Neural cell (in vitro differentiated cells): ENCODE results near the gene SH3GL2. TPM values are rescaled to one million over a fixed set of nuclear protein-coding genes. Genes with fewer than 3 reads are reported as not detected.

Source experiments
- H2AFZ ChIP-seq: fragments of 200-600, 300-800 bp; sonication (generic), shearing (Covaris generic); 2 replicates; pipeline ENCODE4 v1.6.0; 2014; ENCODE audit warnings: low read depth, mild to moderate bottlenecking, antibody characterized with exemption, low read length, moderate library complexity
- H3F3A ChIP-seq: fragments of 200-600 bp; shearing (Covaris generic); 2 replicates; pipeline ENCODE4 v1.6.1; 2016; ENCODE audit warnings: mild to moderate bottlenecking, moderate library complexity, mixed read lengths, antibody characterized with exemption, low read length; ENCODE audit not compliant: insufficient read depth, poor library complexity, severe bottlenecking
- H3K27ac ChIP-seq: fragments of 200-600, 300-800 bp; sonication (generic), shearing (Covaris generic); 2 replicates; pipeline ENCODE4 v1.5.1; 2014; ENCODE audit warnings: mild to moderate bottlenecking, low read length, moderate library complexity
- H3K27me3 ChIP-seq: fragments of 300-800, 200-600 bp; sonication (generic), shearing (Covaris generic); 2 replicates; pipeline ENCODE4 v1.6.0; 2014; ENCODE audit warnings: mild to moderate bottlenecking, low read depth, low read length, moderate library complexity; ENCODE audit not compliant: insufficient read depth
- H3K36me3 ChIP-seq: fragments of 300-800, 200-600 bp; sonication (generic), shearing (Covaris generic); 2 replicates; pipeline ENCODE4 v1.5.1; 2014; ENCODE audit warnings: mild to moderate bottlenecking, antibody characterized with exemption, low read length, moderate library complexity; ENCODE audit not compliant: insufficient read depth
- H3K4me2 ChIP-seq: fragments of 300-800, 200-600 bp; sonication (generic), shearing (Covaris generic); 2 replicates; pipeline ENCODE4 v1.6.0; 2014; ENCODE audit warnings: mild to moderate bottlenecking, low read length
- H3K4me3 ChIP-seq: fragments of 300-800, 200-600 bp; sonication (generic), shearing (Covaris generic); 2 replicates; pipeline ENCODE4 v1.5.1; 2014; ENCODE audit warnings: mild to moderate bottlenecking, low read length, moderate library complexity
- H3K79me2 ChIP-seq: fragments of 200-600 bp; shearing (Covaris generic); replicated peaks from 2 replicates; pipeline ENCODE4 v1.6.0; 2014; ENCODE audit warnings: mild to moderate bottlenecking, low read length, moderate library complexity; ENCODE audit not compliant: insufficient read depth
- H3K9ac ChIP-seq: fragments of 300-800, 200-600 bp; sonication (generic), shearing (Covaris generic); 2 replicates; pipeline ENCODE4 v1.6.1; 2016; ENCODE audit warnings: mild to moderate bottlenecking, low read length, mixed read lengths
- H3K9me2 ChIP-seq: fragments of 200-600 bp; shearing (Covaris generic); 2 replicates; pipeline ENCODE4 v1.6.1; 2016; ENCODE audit warnings: mild to moderate bottlenecking, low read length, mixed read lengths; ENCODE audit not compliant: insufficient read depth
- H3K9me3 ChIP-seq: fragments of 200-600, 300-800 bp; sonication (generic), shearing (Covaris generic); 2 replicates; pipeline ENCODE4 v1.6.1; 2016; ENCODE audit warnings: mild to moderate bottlenecking, mixed run types, low read length, moderate library complexity, mixed read lengths
- H4K20me1 ChIP-seq: fragments of 200-600 bp; shearing (Covaris generic); 2 replicates; pipeline ENCODE4 v1.6.1; 2016; ENCODE audit warnings: mild to moderate bottlenecking, mixed run types; ENCODE audit not compliant: insufficient read depth
- EP300 ChIP-seq: fragments of 450-650 bp; conservative IDR thresholded peaks from 2 replicates; pipeline ENCODE4 v1.6.1; 2014; ENCODE audit warnings: antibody characterized with exemption, mild to moderate bottlenecking, moderate library complexity; ENCODE audit not compliant: poor library complexity, severe bottlenecking
- EZH2 ChIP-seq: fragments of 200-600, 300-800 bp; shearing (Covaris generic), sonication (generic); IDR thresholded peaks from 2 replicates; pipeline ENCODE4 v1.6.1; 2014; ENCODE audit warnings: antibody characterized with exemption, low read length, borderline replicate concordance, mild to moderate bottlenecking; ENCODE audit not compliant: insufficient read depth, poor library complexity, severe bottlenecking
- MXI1 ChIP-seq: fragments of 450-650 bp; conservative IDR thresholded peaks from 2 replicates; pipeline ENCODE4 v1.6.1; 2014; ENCODE audit warnings: antibody characterized with exemption, mild to moderate bottlenecking; ENCODE audit not compliant: poor library complexity, severe bottlenecking
- POLR2AphosphoS5 ChIP-seq: IDR thresholded peaks from 2 replicates; pipeline ENCODE4 v1.6.1; 2012
- RAD21 ChIP-seq: fragments of 450-650 bp; conservative IDR thresholded peaks from 2 replicates; pipeline ENCODE4 v1.6.1; 2014; ENCODE audit warnings: antibody characterized with exemption, mild to moderate bottlenecking, moderate library complexity
- REST ChIP-seq: IDR thresholded peaks from 2 replicates; pipeline ENCODE4 v1.6.1; 2012; ENCODE audit warnings: borderline replicate concordance
- SMC3 ChIP-seq: fragments of 450-650 bp; conservative IDR thresholded peaks from 2 replicates; pipeline ENCODE4 v1.6.1; 2014; ENCODE audit warnings: antibody characterized with exemption, mild to moderate bottlenecking, moderate library complexity; ENCODE audit not compliant: poor library complexity
- TAF1 ChIP-seq: IDR thresholded peaks from 2 replicates; pipeline ENCODE4 v1.6.1; 2012; ENCODE audit warnings: low read depth
- polyA plus RNA-seq: library from polyadenylated mRNA; depleted of rRNA; stranded (reverse); fragments of >200 nt; gene quantifications from 2 replicates; pipeline ENCODE4 v1.2.3, GENCODE V29; 2014
- TF ChIP-seq, protein P1 (sequence below): fragments of 450-650 bp; IDR thresholded peaks from 2 replicates; pipeline ENCODE4 v1.5.1; 2014; ENCODE audit warnings: antibody characterized with exemption, mild to moderate bottlenecking, moderate library complexity; ENCODE audit not compliant: poor library complexity, severe bottlenecking

SH3GL2 gene
- polyA plus RNA-seq, 1 donor from 2014 or later, result 13.5 TPM

DNA sequence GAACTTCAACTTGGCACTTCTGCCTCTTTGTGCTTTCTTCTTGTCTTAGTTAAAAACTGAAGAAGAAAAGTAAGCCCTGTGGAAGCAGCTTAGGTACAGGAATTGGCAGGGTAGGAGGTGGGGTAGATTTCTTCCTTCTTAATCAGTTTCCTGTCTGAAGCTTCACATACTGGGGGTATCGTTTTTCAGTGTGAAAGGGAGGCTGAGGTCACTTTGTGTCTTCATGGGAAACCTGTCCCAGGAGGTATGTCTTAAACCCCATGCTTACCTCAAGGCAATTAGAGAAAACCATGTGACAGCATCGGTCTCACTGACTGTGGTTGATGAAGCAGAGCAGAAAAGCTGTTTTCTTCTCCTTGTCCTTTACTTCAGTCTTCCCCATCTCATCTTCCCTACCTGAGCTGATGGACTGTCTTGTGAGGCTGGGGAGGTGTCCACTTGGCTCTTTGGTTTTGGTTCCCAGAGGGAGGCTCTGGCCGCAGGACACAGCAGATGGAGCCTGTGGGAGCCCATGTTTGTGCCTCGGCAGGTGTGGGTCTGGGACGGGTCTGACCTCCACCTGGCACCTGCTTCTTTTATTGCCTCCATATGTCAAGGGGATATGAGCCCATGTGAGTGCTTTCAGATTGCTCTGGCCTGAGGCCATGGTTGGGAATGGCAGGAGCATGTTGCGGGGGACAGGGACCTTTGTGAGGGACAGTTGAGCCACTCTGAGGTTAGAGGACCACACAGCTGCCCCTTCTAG lies 47.0 kb downstream of the SH3GL2 start:
- Histone ChIP-seq H3F3A (no peaks in the 10 kb centered on the region), H2AFZ (no peak overlapping the region)

DNA sequence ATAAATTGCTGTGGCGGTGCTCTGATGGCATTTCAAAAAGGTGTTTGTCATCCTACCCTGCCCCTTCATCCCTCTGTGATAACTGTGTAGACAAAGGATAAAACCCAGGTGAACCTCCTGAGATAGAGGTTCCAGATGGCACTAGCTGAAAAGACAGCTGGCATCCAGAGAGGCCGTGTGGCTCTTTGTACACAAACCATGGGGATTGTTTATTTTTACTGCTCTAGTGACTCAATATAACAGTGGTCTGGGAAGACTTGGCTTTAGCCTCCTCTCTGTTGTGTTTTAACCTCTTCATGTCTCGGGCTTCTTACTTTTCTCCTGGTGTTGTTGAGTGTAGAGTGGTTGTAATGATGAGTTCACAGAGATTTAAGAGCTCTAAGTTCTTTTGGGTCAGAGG lies 48.8 kb downstream of the SH3GL2 start:
- Histone ChIP-seq H3K27me3 (no peaks in the 10 kb centered on the region), H3K79me2 (no peaks in the 10 kb centered on the region), H3K27ac (no peak overlapping the region)
- TF ChIP-seq, protein P1, sequence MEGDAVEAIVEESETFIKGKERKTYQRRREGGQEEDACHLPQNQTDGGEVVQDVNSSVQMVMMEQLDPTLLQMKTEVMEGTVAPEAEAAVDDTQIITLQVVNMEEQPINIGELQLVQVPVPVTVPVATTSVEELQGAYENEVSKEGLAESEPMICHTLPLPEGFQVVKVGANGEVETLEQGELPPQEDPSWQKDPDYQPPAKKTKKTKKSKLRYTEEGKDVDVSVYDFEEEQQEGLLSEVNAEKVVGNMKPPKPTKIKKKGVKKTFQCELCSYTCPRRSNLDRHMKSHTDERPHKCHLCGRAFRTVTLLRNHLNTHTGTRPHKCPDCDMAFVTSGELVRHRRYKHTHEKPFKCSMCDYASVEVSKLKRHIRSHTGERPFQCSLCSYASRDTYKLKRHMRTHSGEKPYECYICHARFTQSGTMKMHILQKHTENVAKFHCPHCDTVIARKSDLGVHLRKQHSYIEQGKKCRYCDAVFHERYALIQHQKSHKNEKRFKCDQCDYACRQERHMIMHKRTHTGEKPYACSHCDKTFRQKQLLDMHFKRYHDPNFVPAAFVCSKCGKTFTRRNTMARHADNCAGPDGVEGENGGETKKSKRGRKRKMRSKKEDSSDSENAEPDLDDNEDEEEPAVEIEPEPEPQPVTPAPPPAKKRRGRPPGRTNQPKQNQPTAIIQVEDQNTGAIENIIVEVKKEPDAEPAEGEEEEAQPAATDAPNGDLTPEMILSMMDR, result no peak
- no peak for TF ChIP-seq RAD21
- no peak for TF ChIP-seq REST
- no peak for TF ChIP-seq POLR2AphosphoS5
- TF ChIP-seq EP300, result no peak
- TF ChIP-seq SMC3, result no peak
- TF ChIP-seq TAF1, result no peak

More for the DNA sequence above, 47.0 kb downstream of the SH3GL2 start:
- no peaks in the 10 kb centered on the region for H3K36me3 ChIP-seq
- no peaks in the 10 kb centered on the region for H3K79me2 ChIP-seq
- H3K9me3 ChIP-seq, result no peaks in the 10 kb centered on the region
- H3K4me2 ChIP-seq, result no peak overlapping the region
- no peak overlapping the region for H3K4me3 ChIP-seq
- no peaks in the 10 kb centered on the region for H4K20me1 ChIP-seq
- no peaks in the 10 kb centered on the region for H3K9me2 ChIP-seq
- no peak overlapping the region for H3K27ac ChIP-seq
- H3K9ac ChIP-seq, result no peak overlapping the region
- H3K27me3 ChIP-seq, result no peaks in the 10 kb centered on the region
- TF ChIP-seq EZH2 (no peak), RAD21 (no peak), REST (no peak), POLR2AphosphoS5 (no peak), SMC3 (no peak), MXI1 (no peak), EP300 (no peak), TAF1 (no peak)
- TF ChIP-seq, protein P1, result no peak

More for the DNA sequence above, 48.8 kb downstream of the SH3GL2 start:
- Histone ChIP-seq H3K36me3 (no peaks in the 10 kb centered on the region), H3K9me2 (no peaks in the 10 kb centered on the region), H2AFZ (no peak overlapping the region), H3K9me3 (no peaks in the 10 kb centered on the region), H3F3A (no peaks in the 10 kb centered on the region), H3K9ac (no peak overlapping the region), H4K20me1 (no peaks in the 10 kb centered on the region), H3K4me2 (no peak overlapping the region), H3K4me3 (no peak overlapping the region)
